Fibroblast of pulmonary artery (primary cell): Measurements from ENCODE around the gene MFSD2B.

Experiments used
- DNase-seq: peaks from one replicate; pipeline ENCODE4 v3.0.0-alpha.2; 2010; ENCODE audit warnings: low read depth
- H3K4me3 ChIP-seq: replicated peaks from 2 replicates; pipeline ENCODE4 v1.5.1; 2011; ENCODE audit warnings: low read depth, mild to moderate bottlenecking, control low read depth, low read length, moderate library complexity
- TF ChIP-seq, protein P1 (sequence below): IDR thresholded peaks from 2 replicates; pipeline ENCODE4 v1.5.1; 2011; ENCODE audit warnings: mild to moderate bottlenecking, control low read depth, low read length, inconsistent platforms; ENCODE audit errors: missing control alignments

MFSD2B gene

GRCh38 chr2:24046930-24047702 is 37.2 kb downstream of the MFSD2B start, which contains the start of gene WDCP:
WDCP (minus strand) TSS chr2:24047391; CDS start chr2:24039494, 7,897 bp downstream.
- TF ChIP-seq, protein P1, sequence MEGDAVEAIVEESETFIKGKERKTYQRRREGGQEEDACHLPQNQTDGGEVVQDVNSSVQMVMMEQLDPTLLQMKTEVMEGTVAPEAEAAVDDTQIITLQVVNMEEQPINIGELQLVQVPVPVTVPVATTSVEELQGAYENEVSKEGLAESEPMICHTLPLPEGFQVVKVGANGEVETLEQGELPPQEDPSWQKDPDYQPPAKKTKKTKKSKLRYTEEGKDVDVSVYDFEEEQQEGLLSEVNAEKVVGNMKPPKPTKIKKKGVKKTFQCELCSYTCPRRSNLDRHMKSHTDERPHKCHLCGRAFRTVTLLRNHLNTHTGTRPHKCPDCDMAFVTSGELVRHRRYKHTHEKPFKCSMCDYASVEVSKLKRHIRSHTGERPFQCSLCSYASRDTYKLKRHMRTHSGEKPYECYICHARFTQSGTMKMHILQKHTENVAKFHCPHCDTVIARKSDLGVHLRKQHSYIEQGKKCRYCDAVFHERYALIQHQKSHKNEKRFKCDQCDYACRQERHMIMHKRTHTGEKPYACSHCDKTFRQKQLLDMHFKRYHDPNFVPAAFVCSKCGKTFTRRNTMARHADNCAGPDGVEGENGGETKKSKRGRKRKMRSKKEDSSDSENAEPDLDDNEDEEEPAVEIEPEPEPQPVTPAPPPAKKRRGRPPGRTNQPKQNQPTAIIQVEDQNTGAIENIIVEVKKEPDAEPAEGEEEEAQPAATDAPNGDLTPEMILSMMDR = no peak
- peak; percentile 99 for DNase-seq

GRCh38 chr2:24047703-24048033 is 37.8 kb downstream of the MFSD2B start:
- no peak for DNase-seq
- TF ChIP-seq, protein P1 = no peak
- no peak overlapping the region for H3K4me3 ChIP-seq

More at GRCh38 chr2:24046930-24047702, 37.2 kb downstream of the MFSD2B start, which contains the start of gene WDCP:
- H3K4me3 ChIP-seq = peak within 1 kb of the TSS; percentile 93

- H3K4me3 ChIP-seq = peak overlapping the region; percentile 70
- TF ChIP-seq, protein P1 = no peak
- DNase-seq = no peak
Measured at GRCh38 chr2:24048769-24049484, 39.0 kb downstream of the MFSD2B start.

GRCh38 chr2:24049485-24050021 is 39.7 kb downstream of the MFSD2B start, which contains the start of gene FKBP1B:
FKBP1B (plus strand) TSS chr2:24049741; CDS start chr2:24049850, 109 bp downstream.
- H3K4me3 ChIP-seq = peak within 1 kb of the TSS; percentile 70
- TF ChIP-seq, protein P1 = no peak
- DNase-seq = peak; percentile 47

GRCh38 chr2:24050041-24050979 is 40.4 kb downstream of the MFSD2B start:
- TF ChIP-seq, protein P1 = no peak
- peak overlapping the region; percentile 70 for H3K4me3 ChIP-seq
- peak; percentile 21 for DNase-seq

DNA sequence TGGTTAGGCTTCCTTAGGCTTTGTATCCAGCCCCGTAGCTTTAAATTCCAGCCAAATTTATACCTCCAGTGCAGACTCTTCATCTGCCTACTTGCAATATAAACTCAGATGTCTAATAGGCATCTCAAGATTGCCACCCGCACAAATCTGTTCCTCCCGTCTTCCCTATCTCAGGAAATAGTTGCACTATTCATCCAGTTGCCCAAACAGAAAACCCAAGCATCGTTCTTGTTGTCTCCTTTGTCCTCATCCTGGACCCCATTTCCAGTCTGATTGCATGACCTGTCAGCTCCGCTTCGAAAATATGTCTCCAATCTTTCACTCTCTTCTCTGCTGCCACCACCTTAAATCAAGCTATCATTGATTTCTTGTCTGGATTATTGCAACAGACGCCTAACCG is 41.9 kb downstream of the MFSD2B start:
- no peak overlapping the region for H3K4me3 ChIP-seq
- DNase-seq = no peak
- TF ChIP-seq, protein P1 = no peak
